HG02610 (cell line): Measurements from ENCODE around the gene ZNF398.

ENCODE experiments used
- ATAC-seq: cut with Tn5 transposase; IDR thresholded peaks from one replicate; pipeline ENCODE4 v1.9.1; 2021; ENCODE audit warnings: mild to moderate bottlenecking, moderate library complexity; ENCODE audit not compliant: unreplicated experiment

ZNF398 gene

DNA sequence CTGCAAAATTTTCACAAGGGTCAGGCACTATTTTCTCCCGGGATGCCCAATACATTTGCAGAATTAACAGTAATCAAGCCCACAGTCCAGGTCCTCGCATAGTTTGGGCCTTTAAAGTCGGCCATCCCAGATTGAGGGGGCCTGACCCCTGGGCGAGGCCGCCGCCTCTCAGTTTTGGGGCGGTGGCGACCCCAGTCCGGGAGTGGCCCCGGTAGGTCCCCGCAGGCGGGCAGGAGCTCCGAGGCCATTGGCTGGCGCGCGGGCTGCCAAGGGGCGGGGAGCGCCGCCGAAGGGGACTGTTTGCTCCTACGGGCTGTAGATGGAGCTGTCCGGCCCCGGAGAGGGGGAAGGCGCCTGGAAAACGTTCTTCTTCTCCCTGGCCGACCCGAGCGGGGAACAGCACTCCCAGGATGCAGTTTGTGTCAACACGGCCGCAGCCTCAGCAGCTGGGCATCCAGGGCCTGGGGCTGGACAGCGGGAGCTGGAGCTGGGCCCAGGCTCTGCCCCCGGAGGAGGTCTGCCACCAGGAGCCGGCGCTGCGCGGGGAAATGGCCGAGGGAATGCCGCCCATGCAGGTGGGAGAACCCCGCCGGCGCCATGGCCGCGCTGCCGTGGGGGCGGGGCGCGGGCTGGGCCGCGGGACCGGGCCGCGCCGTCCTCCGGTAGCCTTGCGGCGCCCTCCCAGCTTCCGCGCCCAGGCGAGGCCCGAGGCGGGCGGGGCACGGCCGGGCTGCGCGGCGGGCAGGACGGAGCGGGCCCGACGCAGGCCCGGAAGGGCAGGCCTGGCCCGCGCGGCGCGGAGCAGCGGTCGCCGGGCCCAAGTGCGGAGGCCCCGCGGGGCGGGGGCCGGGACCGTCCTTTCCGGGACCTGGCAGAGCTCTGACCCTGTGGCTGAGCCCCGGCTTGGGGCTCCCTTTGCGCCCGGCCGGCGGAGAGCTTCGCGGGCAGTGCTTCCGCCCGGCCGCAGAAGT lies 48.2 kb downstream of the ZNF398 start, which contains the start of gene ZNF282:
ZNF282 (plus strand) TSS at position 367 of the 971 bp plus-strand sequence; CDS start at position 411, 44 bp downstream.
- ATAC-seq: peak; percentile 94

DNA sequence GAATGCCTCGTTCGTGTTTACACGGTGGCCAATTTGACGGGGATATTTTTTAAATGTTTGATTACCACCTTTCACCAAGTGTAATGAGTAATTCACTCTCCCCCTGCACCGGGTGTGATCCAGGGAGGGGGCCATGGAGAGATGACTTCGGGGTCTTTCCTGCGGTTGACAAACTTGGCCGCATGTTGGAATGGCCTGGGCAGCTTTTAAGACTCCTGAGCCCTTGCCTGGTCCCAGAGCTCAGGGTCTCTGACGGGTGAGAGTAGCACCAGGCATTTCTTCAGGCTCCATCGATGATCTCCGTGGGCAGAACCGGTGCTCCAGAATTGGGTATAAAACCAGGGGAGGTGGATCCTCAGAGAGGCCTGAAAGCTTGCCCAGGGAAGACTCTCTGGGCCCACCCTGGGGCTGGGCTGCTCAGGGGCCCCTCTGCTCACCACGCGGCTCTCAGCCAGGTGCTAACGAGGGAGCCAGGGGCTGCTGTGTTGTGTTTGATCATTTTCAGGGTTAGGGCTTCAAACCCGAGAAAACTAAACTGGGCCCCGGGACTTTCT lies 49.0 kb downstream of the ZNF398 start:
- no peak for ATAC-seq

DNA sequence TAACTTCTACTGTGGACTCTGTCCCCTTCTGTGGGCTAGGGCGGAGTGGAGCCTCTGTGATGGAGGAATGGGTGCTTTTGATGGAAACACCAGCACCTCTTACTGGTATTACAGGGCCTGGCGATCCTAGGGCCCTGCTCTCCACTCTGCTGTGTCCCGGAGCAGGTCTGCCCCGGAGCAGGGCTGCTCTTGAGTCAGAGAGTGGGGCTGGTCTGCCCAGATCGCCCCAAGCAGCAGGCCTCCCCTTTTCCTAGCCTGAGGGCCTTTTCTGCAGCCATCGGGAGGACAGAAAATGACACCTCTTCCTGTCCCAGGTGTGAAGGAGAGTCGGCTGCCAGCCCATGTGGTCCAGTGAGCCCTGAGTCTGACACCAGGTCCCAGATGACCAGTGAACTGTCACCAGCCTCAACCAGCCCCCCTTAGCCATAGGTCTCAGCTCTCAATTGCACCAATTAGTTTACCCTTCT lies 49.5 kb downstream of the ZNF398 start:
- ATAC-seq: no peak

DNA sequence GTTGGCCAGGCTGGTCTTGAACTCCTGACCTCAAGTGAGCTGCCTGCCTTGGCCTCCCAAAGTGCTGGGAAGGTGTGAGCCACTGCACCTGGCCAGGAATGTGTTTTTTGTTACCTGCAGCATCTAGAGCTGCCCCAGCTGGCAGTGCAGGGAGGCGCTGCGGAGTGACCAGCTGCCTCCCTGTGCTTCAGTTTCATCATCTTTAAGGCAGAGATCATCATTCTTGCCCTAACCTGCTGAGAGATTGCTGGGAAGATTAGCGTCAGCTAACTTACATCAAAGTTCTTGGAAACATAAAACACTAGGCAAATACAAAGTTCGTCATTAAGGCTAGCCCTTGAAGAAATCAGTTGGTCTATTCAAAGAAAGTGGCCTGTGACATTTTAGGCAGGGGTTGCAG lies 50.4 kb downstream of the ZNF398 start:
- ATAC-seq: no peak

DNA sequence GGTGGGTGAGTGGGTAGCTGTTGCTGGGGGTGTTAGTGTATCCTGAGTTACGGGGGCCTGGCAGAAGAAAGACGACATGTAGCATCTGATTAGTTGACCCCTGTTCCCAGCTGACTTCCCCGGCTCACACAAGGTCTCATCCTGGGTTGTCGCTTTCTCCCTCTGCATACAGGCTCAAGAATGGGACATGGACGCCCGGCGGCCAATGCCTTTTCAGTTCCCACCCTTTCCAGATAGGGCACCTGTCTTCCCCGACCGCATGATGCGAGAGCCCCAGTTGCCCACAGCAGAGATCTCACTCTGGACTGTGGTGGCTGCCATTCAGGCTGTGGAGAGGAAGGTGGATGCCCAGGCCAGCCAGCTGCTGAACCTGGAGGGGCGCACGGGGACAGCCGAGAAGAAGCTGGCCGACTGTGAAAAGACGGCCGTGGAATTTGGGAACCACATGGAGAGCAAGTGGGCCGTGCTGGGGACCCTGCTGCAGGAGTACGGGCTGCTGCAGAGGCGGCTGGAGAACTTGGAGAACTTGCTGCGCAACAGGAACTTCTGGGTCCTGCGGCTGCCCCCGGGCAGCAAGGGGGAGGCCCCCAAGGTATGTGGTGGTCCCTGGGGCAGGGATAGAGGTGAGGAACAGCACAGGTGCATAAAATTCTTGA lies 51.0 kb downstream of the ZNF398 start:
- ATAC-seq: no peak

DNA sequence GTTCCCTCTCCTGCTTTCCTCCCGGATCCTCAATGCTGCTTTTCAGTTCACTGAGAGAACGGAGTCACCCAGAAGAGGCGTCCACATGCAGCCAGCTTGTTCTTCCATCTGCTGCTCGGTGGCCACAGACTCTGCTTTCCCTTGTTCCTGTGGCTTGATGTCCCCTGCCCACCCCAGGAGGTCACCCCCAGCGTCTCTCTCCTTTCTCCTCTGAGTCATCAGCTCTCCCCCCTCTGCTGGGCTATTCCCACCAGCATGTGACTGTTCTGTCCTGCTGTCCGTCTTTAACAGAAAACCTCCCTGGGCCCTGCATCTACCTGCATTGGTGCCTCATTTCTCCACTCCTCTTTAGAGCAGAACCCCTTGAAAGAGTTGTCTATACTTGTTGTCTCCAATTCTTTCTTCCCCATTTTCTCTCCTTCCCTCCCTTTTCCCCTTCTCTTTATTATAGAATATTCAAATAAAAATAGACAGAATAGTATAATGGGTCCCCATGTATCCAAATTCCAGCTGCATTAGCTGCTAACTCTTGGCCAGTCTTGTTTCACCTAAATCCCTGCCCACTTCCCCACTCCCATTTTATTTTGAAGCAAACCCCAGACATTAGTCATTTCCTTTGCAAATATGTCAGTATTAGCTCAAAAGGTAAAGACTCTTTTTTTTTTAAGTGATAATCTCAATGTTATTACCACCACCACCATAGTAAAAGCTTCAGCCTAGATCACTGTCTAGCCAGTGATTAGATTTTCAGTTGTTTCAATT lies 52.2 kb downstream of the ZNF398 start:
- ATAC-seq: no peak

DNA sequence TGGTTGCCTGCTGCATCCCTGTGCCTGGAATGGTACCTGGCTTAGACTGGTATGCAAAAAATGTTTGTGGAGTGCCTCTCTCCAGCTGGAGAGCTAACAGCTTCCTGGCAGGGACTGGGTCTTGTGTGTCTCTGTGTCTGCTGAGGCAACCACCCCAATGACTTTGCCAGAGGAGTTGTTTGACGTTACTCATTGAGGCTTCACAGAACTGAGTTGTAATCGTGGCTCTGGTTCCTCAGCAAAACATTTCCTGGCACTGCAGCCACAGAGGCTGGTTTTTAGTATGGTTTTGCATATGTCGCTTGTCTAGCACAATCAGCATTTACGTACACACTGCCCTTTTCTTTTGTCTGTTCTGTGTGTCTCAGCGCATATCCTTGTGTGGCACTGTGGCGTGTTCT lies 55.6 kb downstream of the ZNF398 start:
- ATAC-seq: no peak

DNA sequence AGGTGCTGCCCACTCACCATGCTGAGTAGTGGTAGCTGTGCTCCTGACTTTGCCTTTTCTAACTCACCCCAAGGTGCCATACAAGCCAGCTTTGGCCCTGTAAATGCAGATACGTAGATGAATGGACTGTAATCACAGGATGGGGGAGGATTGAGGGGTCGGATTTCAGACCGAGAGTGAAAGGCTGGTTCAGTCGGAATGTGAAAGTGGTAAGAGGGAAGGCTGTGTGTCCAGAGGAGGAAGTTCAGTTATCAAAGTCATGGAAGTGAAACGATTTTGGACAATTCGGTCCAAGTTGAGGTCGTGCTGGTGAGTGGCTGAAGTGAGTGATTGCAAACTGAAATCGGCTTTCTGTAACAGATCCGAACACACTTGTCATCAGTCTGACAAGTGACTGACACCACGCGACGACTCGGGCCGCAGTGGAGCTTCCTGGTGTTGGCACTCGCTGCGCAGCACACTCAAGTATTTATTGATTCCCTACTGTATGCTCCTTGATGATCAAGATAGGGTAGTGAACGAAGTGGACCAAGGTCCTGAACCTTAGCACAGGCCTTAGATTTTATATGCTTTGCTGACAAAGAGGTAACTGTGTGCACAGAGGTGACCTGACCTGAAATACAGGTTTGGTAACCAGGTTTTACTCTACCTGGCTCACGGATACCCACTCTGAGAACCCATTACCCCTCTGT lies 58.6 kb downstream of the ZNF398 start:
- ATAC-seq: no peak

DNA sequence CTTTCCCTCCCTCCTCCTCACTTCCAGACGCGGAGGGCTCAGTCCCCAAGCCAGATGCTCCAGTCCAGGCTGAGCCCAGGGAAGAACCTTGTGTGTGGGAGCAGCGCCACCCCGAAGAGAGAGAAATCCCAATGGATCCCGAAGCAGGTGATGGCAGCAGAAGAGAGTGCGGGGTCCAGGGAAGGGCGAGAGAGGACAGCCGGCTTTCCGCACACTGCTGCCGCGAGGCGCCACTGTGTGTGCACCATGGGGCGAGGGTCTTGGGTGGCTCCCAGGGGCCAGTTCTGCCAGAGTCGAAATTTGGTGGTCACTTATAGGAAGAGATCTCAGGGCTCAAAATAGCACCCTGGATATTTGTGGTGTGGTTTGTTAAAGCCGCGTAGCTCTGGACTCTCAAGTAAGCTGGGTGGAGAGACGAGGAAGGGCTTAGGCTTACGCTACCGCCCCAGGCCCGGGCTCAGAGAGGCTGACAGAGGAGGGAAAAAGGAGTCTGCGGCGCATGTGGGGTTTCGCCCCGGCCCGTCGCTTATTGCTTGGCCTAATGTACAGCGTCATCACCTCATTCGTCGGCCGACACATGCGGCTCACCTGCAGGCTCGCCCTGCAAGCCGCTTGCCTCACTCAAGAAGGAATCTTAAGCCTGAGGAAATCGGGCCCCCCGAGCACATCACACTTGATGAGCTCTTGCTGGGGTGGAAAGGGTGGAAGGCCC lies 60.2 kb downstream of the ZNF398 start:
- no peak for ATAC-seq

DNA sequence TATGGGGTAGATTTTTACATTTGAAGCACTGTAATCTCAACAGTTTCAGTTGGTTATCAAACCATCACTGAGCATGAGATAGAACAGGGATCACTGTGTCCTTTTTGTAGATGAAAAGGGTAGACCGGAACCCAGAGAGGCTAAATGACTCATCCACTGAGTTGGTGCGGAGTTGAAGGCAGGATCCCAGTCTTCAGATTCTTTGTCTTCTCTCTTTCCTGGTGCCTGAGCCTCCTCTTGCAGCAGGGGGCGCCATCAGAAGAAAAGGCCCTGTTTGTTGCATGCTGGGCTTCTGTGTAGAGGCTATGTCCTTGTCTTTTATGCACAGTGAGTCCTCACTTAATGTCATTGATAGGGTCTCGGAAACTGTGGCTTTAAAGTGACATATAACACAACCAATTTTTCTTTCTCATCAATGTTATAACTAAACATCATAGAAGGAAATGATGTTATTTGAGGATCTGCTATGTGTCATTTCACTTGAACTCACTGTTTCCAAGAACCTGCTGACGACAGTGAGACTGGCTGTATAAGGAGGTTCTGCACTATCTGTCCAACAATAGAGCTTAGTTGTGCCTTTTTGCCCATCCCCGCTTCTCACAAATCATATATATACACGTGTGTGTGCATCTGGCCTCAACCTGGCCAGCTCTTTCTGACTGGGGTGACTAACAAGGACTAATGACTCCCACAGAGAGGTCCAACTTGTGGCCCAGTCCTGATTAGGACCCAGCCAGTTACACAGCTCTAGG lies 62.4 kb downstream of the ZNF398 start:
- ATAC-seq: no peak

DNA sequence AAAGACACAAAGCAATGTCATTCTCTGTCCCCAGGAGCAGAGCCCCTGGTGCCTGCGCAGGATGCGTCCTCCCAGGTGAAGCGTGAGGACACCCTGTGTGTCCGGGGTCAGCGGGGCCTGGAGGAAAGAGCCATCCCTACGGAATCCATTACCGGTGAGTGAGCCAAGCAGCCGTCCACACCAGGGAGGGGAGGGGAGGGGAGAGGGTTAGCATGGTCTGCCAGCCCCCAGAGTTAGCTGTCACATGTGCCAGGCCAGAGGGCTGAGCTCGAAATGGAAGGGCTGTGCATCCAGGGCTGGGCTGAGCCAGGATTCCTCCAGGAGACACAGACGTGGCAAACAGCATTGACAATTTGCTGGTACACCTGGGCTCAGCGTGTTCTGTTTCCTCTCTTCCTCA lies 63.3 kb downstream of the ZNF398 start:
- no peak for ATAC-seq

DNA sequence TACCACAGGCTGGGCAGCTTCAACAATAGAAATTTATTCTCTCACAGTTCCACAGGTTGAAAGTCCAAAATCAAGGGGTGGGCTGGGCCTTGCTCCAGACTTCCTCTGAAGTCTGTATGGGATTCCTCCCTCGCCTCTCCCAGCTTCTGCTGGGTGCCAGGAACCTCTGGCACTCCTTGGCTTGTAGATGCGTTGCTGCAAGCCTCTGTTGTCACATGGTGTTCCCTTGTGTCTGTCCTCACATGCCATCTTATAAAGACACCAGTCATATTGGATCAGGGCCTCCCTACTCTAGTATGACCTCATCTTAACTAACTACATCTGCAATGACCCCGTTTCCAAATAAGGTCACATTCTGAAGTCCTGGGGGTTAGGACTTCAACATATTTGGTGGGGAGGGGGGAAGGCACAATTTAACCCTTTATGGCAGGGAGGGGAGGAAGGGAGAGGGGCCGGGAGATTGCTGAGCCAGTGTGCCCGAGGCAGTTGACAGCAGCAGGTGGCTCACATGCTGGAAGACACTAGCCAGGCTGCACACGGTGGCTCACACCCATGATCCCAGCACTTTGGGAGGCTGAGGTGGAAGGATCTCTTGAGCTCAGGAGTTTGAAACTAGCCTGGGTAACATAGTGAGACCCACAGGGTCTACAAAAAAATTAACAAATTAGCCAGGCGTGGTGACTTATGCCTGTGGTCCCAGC lies 66.9 kb downstream of the ZNF398 start:
- ATAC-seq: no peak

DNA sequence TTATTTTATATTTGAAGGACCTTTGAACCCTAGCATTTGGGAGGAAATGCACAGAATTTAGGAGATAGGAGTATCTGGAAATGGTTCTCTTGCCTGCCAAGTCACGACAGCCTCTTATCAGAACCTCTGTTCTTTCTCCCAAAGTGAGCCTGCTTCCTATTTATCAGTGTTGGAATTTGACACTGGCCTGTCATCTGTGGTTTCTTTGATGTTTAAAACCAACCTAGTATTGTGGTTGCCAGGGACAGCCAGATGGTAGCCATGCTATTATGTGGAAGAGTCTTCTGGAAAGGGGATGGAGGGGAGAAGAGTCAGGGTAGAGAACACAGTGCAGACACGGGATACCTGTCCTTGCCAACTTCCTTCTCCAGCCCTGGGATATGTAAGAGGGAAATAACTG lies 69.1 kb downstream of the ZNF398 start:
- ATAC-seq: no peak

DNA sequence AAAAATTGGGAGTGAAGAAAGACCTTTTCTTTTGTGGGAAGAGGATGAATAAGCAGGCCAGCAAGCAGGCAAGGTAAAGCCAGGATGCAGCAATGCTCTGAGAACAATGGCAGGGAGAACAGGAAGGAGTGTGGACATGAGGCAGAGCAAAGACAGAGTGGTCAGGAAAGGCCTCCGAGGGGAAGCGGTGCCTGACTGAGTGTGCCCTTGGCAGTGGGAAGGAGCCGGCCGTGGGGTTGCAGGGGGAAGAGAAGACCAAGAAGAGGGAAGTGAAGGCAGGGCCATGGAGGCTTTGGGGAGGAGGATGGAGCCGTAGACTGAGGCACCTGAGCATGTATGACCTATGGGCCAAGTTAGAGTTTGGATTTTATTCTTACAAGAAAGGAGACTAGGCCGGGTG lies 70.3 kb downstream of the ZNF398 start:
- ATAC-seq: no peak

DNA sequence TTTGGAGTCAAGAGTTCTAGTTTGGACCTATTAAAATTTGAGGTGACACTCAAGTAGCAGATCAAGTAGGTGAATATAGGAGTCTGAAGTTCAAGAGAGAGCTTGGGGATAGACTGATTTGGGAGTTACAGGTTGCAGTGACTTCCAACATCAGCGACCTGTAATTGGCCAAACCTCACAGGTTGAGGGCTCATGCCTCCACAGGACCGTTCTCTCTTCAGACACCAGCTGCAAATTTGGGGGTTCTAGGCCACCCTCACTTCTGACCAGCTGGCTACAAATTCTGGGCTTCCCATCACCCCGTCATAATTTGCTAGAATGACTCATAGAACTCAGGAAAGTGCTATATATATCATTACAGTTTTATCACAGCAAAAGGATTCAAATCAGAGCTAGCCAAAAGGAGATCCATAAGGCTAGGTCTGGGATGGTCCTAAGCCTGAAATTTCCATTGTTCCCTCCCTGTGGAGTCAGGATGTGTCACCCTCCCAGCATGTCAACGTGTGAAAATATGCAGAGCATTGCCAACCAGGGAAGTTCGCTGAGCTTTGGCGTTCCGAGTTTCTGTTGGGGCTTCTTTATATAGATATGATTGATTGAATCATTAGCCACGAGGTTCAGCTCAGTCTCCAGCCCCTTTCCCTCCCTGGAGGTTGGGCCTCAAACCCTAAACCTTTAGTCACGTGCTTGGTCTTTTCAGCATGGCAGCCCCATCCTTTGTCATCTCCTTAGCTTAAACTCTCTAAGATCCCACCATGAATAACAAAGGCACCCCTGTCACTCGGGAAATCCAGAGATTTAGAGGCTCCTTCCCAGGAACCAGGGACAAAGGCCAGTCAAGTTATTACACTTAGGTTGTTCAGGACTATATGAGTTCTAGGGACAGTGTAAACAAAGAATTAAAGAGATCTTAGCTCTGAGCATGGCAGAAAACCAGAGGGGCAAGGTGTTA lies 71.5 kb downstream of the ZNF398 start:
- no peak for ATAC-seq

DNA sequence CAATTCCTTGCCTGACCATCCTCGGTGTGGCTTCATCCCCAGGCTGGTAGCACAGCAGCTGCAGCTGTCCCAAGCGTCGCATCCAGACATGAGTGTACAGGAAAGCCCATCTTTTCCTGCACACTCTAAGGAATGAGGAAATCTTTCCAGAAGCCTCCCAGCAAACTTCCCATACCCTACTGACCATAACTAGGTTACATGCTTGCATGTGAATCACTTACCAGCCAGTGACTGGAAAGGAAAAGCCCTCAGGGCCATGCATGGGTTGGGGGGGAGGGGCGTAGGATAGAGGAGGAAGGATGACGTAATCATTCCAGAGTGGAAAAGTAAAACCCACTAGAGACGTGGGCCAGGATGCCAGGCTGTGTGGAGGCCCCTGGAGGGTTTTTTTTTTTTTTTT lies 73.3 kb downstream of the ZNF398 start:
- no peak for ATAC-seq

DNA sequence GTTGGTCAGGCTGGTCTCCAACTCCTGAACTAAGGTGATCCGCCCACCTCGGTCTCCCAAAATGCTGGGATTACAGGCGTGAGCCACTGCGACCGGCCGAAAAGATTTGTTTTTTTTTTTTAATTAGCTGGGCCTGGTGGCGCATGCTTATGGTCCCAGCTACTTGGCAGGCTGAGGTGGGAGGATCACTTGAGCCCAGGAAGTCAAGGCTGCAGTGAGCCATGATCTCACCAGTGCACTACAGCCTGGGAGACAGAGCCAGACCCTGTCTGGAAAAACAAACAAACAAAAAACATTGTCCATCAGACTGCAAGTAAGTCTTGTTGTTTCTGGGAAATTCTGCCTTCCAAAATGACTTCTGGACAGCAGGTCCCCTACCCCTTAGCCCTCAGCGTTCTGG lies 75.9 kb downstream of the ZNF398 start:
- ATAC-seq: no peak
